ENCODE results near the gene CERS6. TPM values are rescaled to one million over a fixed set of nuclear protein-coding genes. Genes with fewer than 3 reads are reported as not detected.
"Not testable (repeated sequence)": the region's sequence is repeated elsewhere in the genome, so short reads cannot be mapped to it uniquely, and the experiment has no call there.

The CERS6 gene
- total RNA-seq, 2 experiments from 2014 or later: 11.9 to 12.2 TPM

DNA sequence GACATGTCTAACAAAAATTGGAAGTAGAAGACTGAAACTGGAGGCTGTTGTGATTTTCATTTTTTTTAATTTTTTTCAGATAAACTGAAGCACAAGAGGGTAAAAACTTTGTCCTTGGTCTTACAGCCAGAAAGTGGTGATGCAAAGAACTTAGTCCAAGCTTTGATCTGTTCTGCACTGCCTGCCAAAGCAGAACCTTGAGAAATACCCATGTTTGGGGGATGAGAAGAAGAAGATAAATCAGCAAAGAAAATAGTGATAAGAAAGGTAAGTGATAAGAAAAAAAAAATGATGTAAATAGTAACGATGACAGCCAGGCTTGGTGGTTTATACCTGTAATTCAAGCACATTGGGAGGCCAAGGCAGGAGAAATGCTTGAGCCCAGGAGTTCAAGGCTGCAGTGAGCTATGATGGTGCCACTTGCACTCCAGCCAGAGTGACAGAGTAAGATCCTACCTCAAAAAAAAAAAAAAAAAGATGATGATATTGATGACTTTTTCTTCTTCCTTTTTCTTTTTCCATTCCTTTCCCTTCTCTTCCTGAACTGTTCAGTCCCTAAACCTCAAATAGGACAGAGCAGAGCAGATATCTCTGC is 331.8 kb downstream of the CERS6 start:
- POLR2A ChIA-PET: no interaction called here
- no peak for DNase-seq
- ATAC-seq (ENCODE audit: low read depth): no peak
- Mint-ChIP-seq H3K4me3 (no peak overlapping the region), H3K4me1 (peaks cover 2% of the 10 kb centered on the region), H3K9me3 (no peaks in the 10 kb centered on the region), H3K36me3 (no peaks in the 10 kb centered on the region), H3K27ac (no peak overlapping the region), H3K27me3 (no peaks in the 10 kb centered on the region)

DNA sequence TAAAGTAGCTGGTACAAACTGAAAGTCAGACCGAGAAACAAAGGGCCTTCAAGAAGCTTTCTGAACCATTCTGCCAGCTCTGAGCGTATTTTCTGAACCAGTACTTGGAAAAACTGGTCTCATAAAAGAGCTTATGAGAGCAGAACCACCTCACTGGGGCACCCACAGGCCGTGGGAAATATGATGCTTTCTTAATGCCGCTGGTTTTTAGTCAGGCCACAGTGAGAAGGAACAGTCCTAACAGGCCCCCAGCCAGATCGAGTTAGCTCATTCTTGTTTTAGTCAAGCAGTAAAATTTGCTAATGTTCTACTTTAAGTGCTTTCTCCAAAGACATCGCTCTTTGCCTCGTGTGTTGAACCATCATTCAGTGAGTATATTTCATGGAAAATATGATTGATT is 333.7 kb downstream of the CERS6 start:
- ATAC-seq (ENCODE audit: low read depth): no peak
- POLR2A ChIA-PET: no interaction called here
- H3K36me3 Mint-ChIP-seq: no peaks in the 10 kb centered on the region
- H3K9me3 Mint-ChIP-seq: no peaks in the 10 kb centered on the region
- H3K4me3 Mint-ChIP-seq: no peak overlapping the region
- H3K27ac Mint-ChIP-seq: no peak overlapping the region
- peaks cover 2% of the 10 kb centered on the region for H3K27me3 Mint-ChIP-seq
- peaks cover 2% of the 10 kb centered on the region for H3K4me1 Mint-ChIP-seq
- no peak for DNase-seq

DNA sequence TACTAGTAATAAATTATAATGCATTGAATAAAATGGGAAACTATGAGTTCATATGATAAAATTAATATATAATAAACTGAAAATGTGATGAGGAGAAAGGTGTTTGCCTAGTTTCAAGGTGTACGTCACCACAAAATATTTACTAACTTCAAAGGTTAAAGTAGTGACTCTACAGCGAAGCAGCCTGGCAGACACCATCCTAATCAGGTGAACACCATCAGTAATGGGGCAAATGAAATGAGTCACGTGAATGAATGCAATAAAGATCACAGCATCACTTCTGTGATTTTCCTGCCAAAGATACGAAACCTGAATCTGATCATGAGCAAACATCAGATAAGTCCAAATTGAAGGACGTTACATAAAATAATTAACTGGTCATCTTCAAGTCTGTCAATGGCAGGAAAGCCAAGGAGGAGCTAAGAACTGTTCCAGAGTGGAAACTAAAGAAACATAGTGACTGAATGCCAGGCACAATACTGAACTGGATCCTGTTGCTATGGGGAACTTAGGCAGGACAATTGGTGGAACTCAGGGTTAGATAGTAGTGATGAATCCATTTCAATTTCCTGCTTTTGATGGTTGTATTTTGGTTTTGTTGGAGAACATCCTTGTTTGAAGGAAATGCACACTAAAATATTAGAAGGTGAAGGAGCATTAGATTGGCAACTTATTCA is 334.3 kb downstream of the CERS6 start:
- Mint-ChIP-seq H3K27ac (no peak overlapping the region), H3K4me1 (peaks cover 2% of the 10 kb centered on the region), H3K27me3 (peaks cover 2% of the 10 kb centered on the region), H3K9me3 (no peaks in the 10 kb centered on the region), H3K4me3 (no peak overlapping the region), H3K36me3 (no peaks in the 10 kb centered on the region)
- DNase-seq (no peak), ATAC-seq (ENCODE audit: low read depth) (no peak)
- POLR2A ChIA-PET: no interaction called here

DNA sequence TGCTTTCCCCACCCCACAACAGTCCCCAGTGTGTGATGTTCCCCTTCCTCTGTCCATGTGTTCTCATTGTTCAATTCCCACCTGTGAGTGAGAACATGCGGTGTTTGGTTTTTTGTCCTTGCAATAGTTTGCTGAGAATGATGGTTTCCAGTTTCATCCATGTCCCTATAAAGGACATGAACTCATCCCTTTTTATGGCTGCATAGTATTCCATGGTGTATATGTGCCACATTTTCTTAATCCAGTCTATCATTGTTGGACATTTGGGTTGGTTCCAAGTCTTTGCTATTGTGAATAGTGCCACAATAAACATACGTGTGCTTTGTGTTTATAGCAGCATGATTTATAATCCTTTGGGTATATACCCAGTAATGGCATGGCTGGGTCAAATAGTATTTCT is 335.1 kb downstream of the CERS6 start:
- H3K4me3 Mint-ChIP-seq; H3K36me3 Mint-ChIP-seq; H3K9me3 Mint-ChIP-seq; DNase-seq; H3K4me1 Mint-ChIP-seq; H3K27ac Mint-ChIP-seq; POLR2A ChIA-PET; H3K27me3 Mint-ChIP-seq; ATAC-seq (ENCODE audit: low read depth): not testable (repeated sequence)

DNA sequence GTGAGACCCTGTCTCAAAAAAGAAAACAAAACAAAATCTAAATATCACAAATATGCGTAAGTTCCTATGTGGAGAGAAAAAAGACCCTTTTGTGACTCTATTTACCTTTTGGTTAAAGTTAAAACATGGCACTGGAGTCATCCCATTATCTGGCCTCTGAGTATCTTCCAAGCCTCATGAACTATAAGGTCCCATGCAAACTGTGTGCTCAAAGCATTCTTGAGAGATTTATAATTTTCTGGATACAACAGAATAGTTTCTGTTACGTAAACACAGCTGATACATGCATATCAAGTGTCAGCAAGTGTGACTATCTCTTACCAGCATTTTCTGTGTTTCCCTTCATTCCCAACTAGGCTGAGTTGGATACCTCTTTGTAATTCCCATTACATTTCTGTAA is 337.5 kb downstream of the CERS6 start:
- POLR2A ChIA-PET: no interaction called here
- Mint-ChIP-seq H3K9me3 (no peaks in the 10 kb centered on the region), H3K4me1 (peaks cover 2% of the 10 kb centered on the region), H3K27ac (no peak overlapping the region), H3K36me3 (no peaks in the 10 kb centered on the region), H3K27me3 (peaks cover 6% of the 10 kb centered on the region), H3K4me3 (no peak overlapping the region)
- no peak for DNase-seq
- ATAC-seq (ENCODE audit: low read depth): no peak

DNA sequence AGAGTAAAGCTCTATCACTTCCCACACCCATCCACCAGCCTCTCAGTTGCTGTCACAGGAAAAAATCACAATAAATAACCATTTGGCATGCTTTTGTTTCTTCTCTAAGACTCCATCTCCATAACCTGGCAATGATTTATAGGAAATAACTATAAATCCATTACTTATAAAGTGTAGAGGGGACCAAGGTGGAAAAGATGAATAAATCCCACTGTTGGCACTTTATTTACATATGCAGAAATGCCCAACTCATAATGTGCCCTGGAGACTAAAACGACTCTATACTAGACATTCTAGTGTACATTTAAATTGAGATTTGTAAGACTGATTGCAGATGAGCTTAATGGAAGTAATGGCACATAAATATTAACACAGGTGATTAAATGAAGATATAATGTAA is 338.9 kb downstream of the CERS6 start:
- H3K27me3 Mint-ChIP-seq: peaks cover 6% of the 10 kb centered on the region
- no peaks in the 10 kb centered on the region for H3K36me3 Mint-ChIP-seq
- no peak overlapping the region for H3K4me3 Mint-ChIP-seq
- POLR2A ChIA-PET: no interaction called here
- DNase-seq (no peak), ATAC-seq (ENCODE audit: low read depth) (no peak)
- no peak overlapping the region for H3K27ac Mint-ChIP-seq
- no peaks in the 10 kb centered on the region for H3K9me3 Mint-ChIP-seq
- H3K4me1 Mint-ChIP-seq: peaks cover 2% of the 10 kb centered on the region

DNA sequence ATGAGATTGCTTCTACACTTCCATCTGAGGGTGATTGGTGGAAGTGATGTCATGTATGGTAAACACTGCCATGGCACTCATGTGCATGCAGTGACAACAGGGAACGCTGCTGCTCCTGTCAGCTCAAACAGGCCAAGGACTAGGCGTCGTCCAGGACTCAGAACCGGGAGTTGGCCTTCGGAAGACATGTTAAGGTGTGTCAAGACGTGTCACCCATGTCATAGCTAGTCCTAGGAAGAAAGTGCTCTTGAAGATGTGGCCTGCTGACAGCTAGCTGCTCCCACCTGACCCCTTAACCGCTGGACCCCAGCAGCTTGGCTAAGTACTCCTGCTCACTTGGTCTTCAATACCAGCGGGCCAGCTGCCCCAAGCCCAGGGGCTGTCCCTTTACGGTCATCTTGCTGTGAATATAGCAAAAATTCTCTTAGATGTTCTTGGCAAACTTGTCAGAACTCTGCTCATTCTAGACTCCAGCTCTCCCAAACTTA is 340.1 kb downstream of the CERS6 start:
- no peak overlapping the region for H3K4me3 Mint-ChIP-seq
- no peaks in the 10 kb centered on the region for H3K36me3 Mint-ChIP-seq
- POLR2A ChIA-PET: no interaction called here

DNA sequence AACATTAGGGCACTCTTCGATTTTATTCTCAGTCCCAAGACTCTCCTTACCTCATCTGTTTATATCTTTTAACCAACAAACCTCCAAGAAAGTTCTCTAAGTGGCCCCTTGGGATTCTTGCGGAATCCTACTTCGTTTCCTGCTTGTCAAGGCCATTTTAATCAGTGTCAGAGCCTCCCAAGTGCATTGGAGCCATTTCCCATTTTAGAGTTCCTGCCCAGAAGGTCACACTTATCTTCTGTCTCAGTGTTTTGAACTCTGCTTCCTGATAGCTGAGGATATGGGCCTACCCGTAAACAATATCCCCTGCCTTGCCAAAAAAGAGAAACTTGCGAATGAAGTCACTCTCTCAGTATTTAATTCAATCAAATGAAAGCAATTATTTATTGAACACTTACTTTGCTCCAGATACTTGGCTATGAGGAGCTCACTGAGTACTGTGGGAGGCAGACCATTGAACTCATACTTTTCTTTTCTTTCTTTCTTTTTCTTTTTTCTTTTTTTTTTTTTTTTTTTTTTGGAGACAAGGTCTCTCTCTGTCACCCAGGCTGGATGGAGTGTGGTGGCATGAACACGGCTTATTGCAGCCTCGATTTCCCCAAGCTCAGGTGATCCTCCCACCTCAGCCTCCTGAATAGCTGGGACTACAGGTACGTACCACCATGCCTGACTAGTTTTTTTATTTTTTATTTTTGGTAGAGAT is 340.7 kb downstream of the CERS6 start:
- Mint-ChIP-seq H3K4me3 (no peak overlapping the region), H3K9me3 (no peaks in the 10 kb centered on the region), H3K36me3 (no peaks in the 10 kb centered on the region), H3K27me3 (peaks cover 6% of the 10 kb centered on the region), H3K27ac (no peak overlapping the region), H3K4me1 (peaks cover 3% of the 10 kb centered on the region)
- POLR2A ChIA-PET: no interaction called here
- DNase-seq: no peak
- ATAC-seq (ENCODE audit: low read depth): no peak

More for the DNA sequence above, 340.1 kb downstream of the CERS6 start:
- ATAC-seq (ENCODE audit: low read depth): no peak
- H3K4me1 Mint-ChIP-seq: peaks cover 2% of the 10 kb centered on the region
- no peak for DNase-seq
- H3K27ac Mint-ChIP-seq: no peak overlapping the region
- H3K27me3 Mint-ChIP-seq: peaks cover 6% of the 10 kb centered on the region
- H3K9me3 Mint-ChIP-seq: no peaks in the 10 kb centered on the region

DNA sequence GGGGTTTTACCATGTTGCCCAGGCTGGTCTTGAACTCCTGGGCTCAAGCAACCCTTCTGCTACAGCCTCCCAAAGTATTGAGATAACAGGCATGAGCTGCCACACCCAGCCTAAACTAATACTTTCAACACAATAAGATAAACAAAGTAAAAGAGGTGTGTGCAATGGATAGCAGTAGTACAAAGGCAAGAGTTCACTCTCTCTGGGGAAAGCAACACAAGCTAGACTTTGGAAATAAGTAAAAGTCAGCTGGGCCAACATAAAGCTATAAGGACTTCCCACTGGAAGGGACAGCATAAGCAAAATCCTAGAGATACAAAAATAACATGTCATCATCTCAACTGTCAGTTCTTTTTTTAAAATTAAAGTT is 341.2 kb downstream of the CERS6 start:
- POLR2A ChIA-PET: no interaction called here
- Mint-ChIP-seq H3K36me3 (no peaks in the 10 kb centered on the region), H3K9me3 (no peaks in the 10 kb centered on the region), H3K4me1 (peaks cover 8% of the 10 kb centered on the region), H3K27ac (no peak overlapping the region), H3K4me3 (no peak overlapping the region), H3K27me3 (peaks cover 6% of the 10 kb centered on the region)
- no peak for ATAC-seq (ENCODE audit: low read depth)
- DNase-seq: no peak

DNA sequence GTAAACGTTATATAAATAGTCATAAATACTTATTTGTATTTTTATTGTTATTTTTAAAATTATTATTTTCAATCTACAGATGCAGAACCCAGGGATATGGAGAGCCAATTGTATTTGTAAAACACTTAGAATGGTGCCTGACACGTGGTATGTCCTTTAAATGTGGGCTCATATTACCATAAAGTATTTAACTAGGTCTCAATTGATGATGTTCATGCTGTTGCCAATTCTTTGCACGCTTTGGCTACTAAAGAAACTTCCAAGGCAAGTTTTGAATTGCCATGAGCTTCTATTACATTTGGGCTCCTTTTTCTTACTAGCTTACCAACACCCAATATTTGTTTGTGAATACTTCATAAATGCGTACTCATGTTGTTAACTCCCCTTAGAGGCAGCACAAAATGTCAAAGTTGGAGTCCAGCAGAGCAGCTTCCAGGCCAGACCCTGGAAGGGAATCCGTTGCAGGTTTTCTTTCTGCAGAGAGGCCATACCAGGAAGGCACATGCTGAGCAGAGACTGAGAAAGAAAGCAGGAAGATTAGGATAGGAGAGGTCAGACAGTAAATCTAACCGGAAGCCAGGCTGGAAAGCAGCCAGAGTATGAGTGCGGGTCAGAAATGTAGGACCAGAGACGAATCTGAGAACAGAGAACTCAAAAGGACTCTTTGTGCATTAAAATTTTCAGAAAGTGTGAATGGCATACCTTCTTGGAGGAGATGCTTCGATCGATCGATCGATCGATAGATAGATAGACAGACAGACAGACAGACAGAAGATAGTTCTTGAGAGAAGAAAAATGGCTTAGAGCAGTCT is 342.2 kb downstream of the CERS6 start:
- POLR2A ChIA-PET: no interaction called here
- Mint-ChIP-seq H3K4me3 (no peak overlapping the region), H3K36me3 (no peaks in the 10 kb centered on the region), H3K9me3 (no peaks in the 10 kb centered on the region), H3K4me1 (peaks cover 19% of the 10 kb centered on the region), H3K27ac (no peak overlapping the region), H3K27me3 (peaks cover 6% of the 10 kb centered on the region)
- DNase-seq (no peak), ATAC-seq (ENCODE audit: low read depth) (no peak)

DNA sequence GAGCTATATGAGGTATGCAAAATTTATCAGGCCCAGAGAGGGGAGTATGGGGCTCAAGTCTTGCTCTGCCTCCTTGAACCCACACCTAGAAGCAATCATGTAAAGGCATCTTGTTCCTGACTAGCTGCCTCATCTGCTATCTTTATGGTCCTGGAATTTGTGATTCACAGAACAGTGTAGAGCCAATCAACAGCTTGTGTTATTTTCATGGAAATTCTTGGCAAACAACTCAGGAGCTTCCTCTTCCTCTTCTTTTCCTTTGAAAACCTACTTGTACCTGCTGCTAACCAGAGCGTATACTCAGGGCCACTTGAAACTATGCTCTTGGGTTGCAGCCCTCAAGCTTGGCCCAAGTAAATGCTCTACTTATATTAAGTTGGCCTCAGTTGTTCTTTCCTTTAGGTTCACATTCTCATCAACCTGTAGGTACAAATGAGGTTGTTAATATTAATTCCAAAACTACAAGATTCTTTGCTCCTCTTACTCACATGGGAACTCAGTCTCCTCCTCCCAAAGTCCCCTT is 342.9 kb downstream of the CERS6 start:
- Mint-ChIP-seq H3K4me1 (peaks cover 22% of the 10 kb centered on the region), H3K27ac (no peak overlapping the region), H3K9me3 (no peaks in the 10 kb centered on the region), H3K36me3 (no peaks in the 10 kb centered on the region), H3K27me3 (peaks cover 5% of the 10 kb centered on the region), H3K4me3 (no peak overlapping the region)
- no peak for DNase-seq
- POLR2A ChIA-PET: no interaction called here
- ATAC-seq (ENCODE audit: low read depth): no peak

DNA sequence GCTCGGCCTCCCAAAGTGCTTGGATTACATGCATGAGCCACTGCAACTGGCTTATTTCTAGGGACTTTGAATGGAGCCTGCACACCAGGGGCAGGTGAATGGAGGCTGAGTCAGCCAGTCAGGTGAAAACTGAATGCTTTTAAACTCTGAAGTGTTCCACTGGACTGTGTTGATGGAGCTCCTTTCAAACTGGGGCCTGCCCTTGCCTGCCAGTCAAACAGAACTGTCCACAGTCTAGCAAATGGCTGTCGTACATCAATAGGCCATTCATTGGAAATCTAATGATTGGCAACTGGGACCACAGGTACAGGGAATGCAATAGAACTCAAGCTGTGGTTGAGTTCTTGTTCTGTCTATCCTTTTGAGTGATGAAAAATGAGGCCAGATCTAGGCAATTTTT is 345.4 kb downstream of the CERS6 start:
- DNase-seq: no peak
- Mint-ChIP-seq H3K27me3 (no peaks in the 10 kb centered on the region), H3K4me3 (no peak overlapping the region), H3K9me3 (no peaks in the 10 kb centered on the region), H3K4me1 (peaks cover 22% of the 10 kb centered on the region), H3K27ac (no peak overlapping the region), H3K36me3 (no peaks in the 10 kb centered on the region)
- POLR2A ChIA-PET: no interaction called here
- no peak for ATAC-seq (ENCODE audit: low read depth)

Measured in activated naive CD8-positive, alpha-beta T cell treated with anti-CD3 and anti-CD28 coated beads, Interleukin-2, amount 10 ng/mL, durations not matched to agents 7 days and 5 days (primary cell).